ENCODE results near the gene GCN1.

GCN1 gene

GRCh38 chr12:120092551-120093335 lies 101.8 kb downstream of the GCN1 start:
- DNase-seq (ENCODE audit: low read depth in 2 of 2) = no peak

GRCh38 chr12:120091371-120092090 lies 103.0 kb downstream of the GCN1 start:
- no peak for DNase-seq (ENCODE audit: low read depth in 2 of 2)

- no peak for DNase-seq (ENCODE audit: low read depth in 2 of 2)
Measured at GRCh38 chr12:120090626-120091295, 103.8 kb downstream of the GCN1 start.

GRCh38 chr12:120090206-120090605 lies 104.3 kb downstream of the GCN1 start:
- no peak for DNase-seq (ENCODE audit: low read depth in 2 of 2)

GRCh38 chr12:120089796-120090195 lies 104.7 kb downstream of the GCN1 start:
- DNase-seq (ENCODE audit: low read depth in 2 of 2) = no peak

- DNase-seq (ENCODE audit: low read depth in 2 of 2) = no peak
Measured at GRCh38 chr12:120089105-120089504, 105.4 kb downstream of the GCN1 start.

- peak; percentile 100 for DNase-seq (ENCODE audit: low read depth in 2 of 2)
Measured at GRCh38 chr12:120086801-120087621, 107.5 kb downstream of the GCN1 start.

- DNase-seq (ENCODE audit: low read depth in 2 of 2) = no peak
Measured at GRCh38 chr12:120085920-120086645, 108.4 kb downstream of the GCN1 start.

GRCh38 chr12:120081641-120082040 lies 112.9 kb downstream of the GCN1 start:
- DNase-seq (ENCODE audit: low read depth in 2 of 2) = no peak

- no peak for DNase-seq (ENCODE audit: low read depth in 2 of 2)
Measured at GRCh38 chr12:120079411-120080400, 114.8 kb downstream of the GCN1 start.

GRCh38 chr12:120078868-120079267 lies 115.6 kb downstream of the GCN1 start:
- DNase-seq (ENCODE audit: low read depth in 2 of 2) = no peak

- DNase-seq (ENCODE audit: low read depth in 2 of 2) = no peak
Measured at GRCh38 chr12:120077260-120077659, 117.3 kb downstream of the GCN1 start.

Data from stimulated activated CD8-positive, alpha-beta memory T cell treated with anti-CD3 and anti-CD28 coated beads, Interleukin-7, amount 100 ng/mL, for 4 hours (primary cell).